ENCODE measurements around the gene VPS13D. TPM values are rescaled to one million over a fixed set of nuclear protein-coding genes. Genes with fewer than 3 reads are reported as not detected.

Gene VPS13D
- total RNA-seq, 1 donor from 2014 or later, result 25.8 TPM

DNA sequence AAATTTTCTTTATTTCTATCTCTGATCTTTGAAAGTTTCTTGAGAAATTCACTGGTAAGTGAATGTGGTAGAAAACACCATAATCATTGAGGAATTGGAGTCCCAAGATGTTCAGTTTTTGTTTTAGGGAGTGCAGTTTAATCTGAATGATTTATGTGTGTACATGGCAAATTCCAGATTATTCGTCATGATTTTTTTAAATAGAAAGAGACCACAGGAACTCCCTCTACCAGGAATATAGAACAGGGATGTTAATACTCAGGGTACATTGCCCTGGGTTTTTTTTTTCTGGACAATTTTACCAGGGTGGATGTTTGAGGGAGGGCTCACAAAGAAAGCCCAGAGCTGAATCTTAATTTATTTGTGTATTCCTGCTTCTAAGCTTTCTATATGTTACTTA lies 109.0 kb downstream of the VPS13D start:
- DNase-seq (ENCODE audit: low read depth) (no peak), FAIRE-seq (no peak)
- TF ChIP-seq, protein P1, sequence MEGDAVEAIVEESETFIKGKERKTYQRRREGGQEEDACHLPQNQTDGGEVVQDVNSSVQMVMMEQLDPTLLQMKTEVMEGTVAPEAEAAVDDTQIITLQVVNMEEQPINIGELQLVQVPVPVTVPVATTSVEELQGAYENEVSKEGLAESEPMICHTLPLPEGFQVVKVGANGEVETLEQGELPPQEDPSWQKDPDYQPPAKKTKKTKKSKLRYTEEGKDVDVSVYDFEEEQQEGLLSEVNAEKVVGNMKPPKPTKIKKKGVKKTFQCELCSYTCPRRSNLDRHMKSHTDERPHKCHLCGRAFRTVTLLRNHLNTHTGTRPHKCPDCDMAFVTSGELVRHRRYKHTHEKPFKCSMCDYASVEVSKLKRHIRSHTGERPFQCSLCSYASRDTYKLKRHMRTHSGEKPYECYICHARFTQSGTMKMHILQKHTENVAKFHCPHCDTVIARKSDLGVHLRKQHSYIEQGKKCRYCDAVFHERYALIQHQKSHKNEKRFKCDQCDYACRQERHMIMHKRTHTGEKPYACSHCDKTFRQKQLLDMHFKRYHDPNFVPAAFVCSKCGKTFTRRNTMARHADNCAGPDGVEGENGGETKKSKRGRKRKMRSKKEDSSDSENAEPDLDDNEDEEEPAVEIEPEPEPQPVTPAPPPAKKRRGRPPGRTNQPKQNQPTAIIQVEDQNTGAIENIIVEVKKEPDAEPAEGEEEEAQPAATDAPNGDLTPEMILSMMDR (IDR thresholded peaks at IDR 0.05; ENCODE audit: insufficient read depth, low read length, severe bottlenecking), result no peak
- H3K27me3 ChIP-seq (ENCODE audit: control insufficient read depth, insufficient read depth, low read length), result no peaks in the 10 kb centered on the region
- H3K4me3 ChIP-seq (ENCODE audit: low read depth, low read length), result no peak overlapping the region
- peaks cover 13% of the 10 kb centered on the region for H3K36me3 ChIP-seq (ENCODE audit: control insufficient read depth, insufficient read depth, low read length)

DNA sequence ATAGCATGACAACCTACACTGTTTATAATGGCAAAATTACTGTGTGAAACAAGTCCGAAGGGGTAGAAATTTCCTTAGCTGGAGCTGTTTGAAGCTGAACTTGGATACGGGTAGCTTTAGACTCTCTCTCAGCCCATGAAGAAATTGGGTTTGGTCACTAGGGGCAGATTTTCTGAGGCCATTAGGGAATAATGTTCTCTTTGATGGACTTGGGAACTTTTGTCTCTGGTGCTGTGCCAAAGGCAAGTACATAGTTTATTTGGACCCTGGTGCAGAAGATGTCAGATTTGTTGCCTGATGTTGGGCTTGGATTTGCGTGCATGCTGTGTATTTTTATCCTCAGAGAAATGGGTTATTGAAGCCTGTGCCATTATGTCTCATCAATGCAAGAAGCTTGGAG lies 109.6 kb downstream of the VPS13D start:
- no peak for FAIRE-seq

DNA sequence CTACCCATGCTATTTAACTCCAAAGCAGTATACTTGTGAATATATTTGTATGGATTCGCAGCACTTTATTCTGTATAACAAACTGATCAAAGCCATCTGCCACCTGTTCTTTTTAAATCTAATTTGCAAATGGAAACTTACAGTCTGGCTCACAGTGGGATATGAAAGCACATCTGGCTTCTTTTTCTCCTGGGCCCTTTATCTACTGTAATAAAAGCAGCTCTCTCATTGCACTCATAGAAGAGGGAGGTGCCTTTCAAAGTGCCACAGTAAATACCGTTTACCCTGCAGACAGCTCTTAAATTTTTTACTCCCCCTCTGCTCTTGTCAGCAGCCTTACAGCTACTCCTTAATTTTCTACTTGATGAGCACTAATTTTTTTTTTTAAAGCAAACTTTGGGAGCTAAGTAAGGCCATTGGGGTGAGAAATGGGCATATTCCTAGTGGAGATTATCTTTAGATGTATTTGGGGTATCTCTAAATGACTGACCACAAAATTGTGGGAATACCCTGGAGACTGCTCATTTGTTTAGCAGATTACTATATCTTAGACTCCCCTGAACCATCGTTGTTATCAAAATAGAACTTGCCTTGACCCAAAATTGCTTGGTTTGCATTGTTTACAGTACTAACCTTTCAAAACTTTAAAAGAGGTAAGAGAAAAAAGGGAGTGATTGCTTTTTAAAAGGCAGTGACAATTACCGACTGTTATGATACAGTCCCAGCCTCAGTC lies 110.1 kb downstream of the VPS13D start:
- FAIRE-seq (no peak), DNase-seq (ENCODE audit: low read depth) (no peak)
- no peak overlapping the region for H3K4me3 ChIP-seq (ENCODE audit: low read depth, low read length)
- H3K27me3 ChIP-seq (ENCODE audit: control insufficient read depth, insufficient read depth, low read length), result no peaks in the 10 kb centered on the region
- TF ChIP-seq, protein P1 (IDR thresholded peaks at IDR 0.05; ENCODE audit: insufficient read depth, low read length, severe bottlenecking), result no peak
- peaks cover 13% of the 10 kb centered on the region for H3K36me3 ChIP-seq (ENCODE audit: control insufficient read depth, insufficient read depth, low read length)

More for the DNA sequence above, 109.6 kb downstream of the VPS13D start:
- DNase-seq (ENCODE audit: low read depth), result no peak
- Histone ChIP-seq H3K27me3 (ENCODE audit: control insufficient read depth, insufficient read depth, low read length) (no peaks in the 10 kb centered on the region), H3K4me3 (ENCODE audit: low read depth, low read length) (no peak overlapping the region), H3K36me3 (ENCODE audit: control insufficient read depth, insufficient read depth, low read length) (peaks cover 13% of the 10 kb centered on the region)
- TF ChIP-seq, protein P1 (IDR thresholded peaks at IDR 0.05; ENCODE audit: insufficient read depth, low read length, severe bottlenecking), result no peak

DNA sequence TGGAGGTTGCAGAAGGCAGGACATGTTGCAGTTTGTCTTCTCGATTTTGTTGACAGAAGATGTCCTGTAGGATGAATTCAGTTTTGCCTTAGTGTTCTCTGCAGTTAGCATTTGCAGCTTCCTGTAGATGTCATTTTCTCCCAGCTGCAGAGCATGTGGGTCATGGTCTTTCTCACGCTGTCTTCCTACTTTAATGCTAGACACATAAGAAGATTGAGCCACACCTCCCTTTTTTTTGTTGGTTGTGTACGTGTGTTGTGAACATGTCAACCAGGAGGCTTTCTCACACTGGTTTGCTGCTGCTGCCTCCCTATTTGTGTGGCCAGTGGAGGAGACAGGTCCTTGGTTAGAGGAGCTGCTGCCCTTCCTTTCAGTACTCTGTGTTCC lies 110.7 kb downstream of the VPS13D start:
- DNase-seq (ENCODE audit: low read depth), result no peak
- Histone ChIP-seq H3K4me3 (ENCODE audit: low read depth, low read length) (no peak overlapping the region), H3K27me3 (ENCODE audit: control insufficient read depth, insufficient read depth, low read length) (no peaks in the 10 kb centered on the region), H3K36me3 (ENCODE audit: control insufficient read depth, insufficient read depth, low read length) (peaks cover 14% of the 10 kb centered on the region)
- FAIRE-seq, result peak; percentile 83
- TF ChIP-seq, protein P1 (IDR thresholded peaks at IDR 0.05; ENCODE audit: insufficient read depth, low read length, severe bottlenecking), result no peak

DNA sequence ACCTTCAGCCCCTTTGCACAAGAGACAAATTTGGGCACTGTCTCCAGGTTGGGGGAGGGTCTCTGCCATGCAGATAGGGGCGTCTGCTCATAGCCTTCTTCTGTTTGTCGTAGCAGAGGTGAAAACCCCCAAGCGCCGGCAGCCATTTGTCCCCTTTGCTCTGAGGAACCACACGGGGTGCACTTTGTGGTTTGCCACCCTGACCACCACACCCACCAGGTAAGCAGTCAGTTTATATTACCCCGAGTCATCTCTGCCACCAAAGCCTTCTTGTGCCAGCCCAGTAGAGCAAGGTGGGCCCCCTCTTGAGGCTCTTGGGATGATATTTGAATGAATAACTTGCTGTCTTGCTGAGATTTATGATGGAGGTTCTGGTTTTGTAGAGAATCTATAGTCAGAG lies 111.8 kb downstream of the VPS13D start:
- H3K4me3 ChIP-seq (ENCODE audit: low read depth, low read length), result no peak overlapping the region
- TF ChIP-seq, protein P1 (IDR thresholded peaks at IDR 0.05; ENCODE audit: insufficient read depth, low read length, severe bottlenecking), result no peak
- FAIRE-seq, result no peak
- H3K27me3 ChIP-seq (ENCODE audit: control insufficient read depth, insufficient read depth, low read length), result no peaks in the 10 kb centered on the region
- no peak for DNase-seq (ENCODE audit: low read depth)
- peaks cover 10% of the 10 kb centered on the region for H3K36me3 ChIP-seq (ENCODE audit: control insufficient read depth, insufficient read depth, low read length)

Data from bronchial epithelial cell (primary cell).